ENCODE data around the gene ASB6.
"Not testable (repeated sequence)": the region's sequence is repeated elsewhere in the genome, so short reads cannot be mapped to it uniquely, and the experiment has no call there.

ASB6 gene

GRCh38 chr9:129597355-129598088 is 44.4 kb downstream of the ASB6 start:
- Histone ChIP-seq H3K4me3 (ENCODE audit: low read length) (peak overlapping the region; percentile 70), H3K27ac (ENCODE audit: low read length) (no peak overlapping the region)

GRCh38 chr9:129596541-129597331 is 45.2 kb downstream of the ASB6 start:
- Histone ChIP-seq H3K36me3 (ENCODE audit: insufficient read depth, low read depth, low read length) (no peaks in the 10 kb centered on the region), H3K4me3 (ENCODE audit: low read length) (peak overlapping the region; percentile 84), H3K9me3 (ENCODE audit: insufficient read depth, low read depth, low read length) (no peaks in the 10 kb centered on the region), H3K9ac (ENCODE audit: low read depth, low read length) (peak overlapping the region; percentile 53; the same call in 1 of the 2 replicates), H3K4me1 (ENCODE audit: insufficient read depth, low read length) (peaks cover 10% of the 10 kb centered on the region; the same call in 1 of the 2 replicates), H3K27ac (ENCODE audit: low read length) (no peak overlapping the region), H3K27me3 (ENCODE audit: insufficient read depth, low read length) (peaks cover 47% of the 10 kb centered on the region)

More at GRCh38 chr9:129597355-129598088, 44.4 kb downstream of the ASB6 start:
- H3K4me1 ChIP-seq (ENCODE audit: insufficient read depth, low read length), result peaks cover 10% of the 10 kb centered on the region; the same call in 1 of the 2 replicates
- H3K9me3 ChIP-seq (ENCODE audit: insufficient read depth, low read depth, low read length), result no peaks in the 10 kb centered on the region
- H3K9ac ChIP-seq (ENCODE audit: low read depth, low read length), result peak overlapping the region; percentile 46; the same call in 1 of the 2 replicates
- no peaks in the 10 kb centered on the region for H3K36me3 ChIP-seq (ENCODE audit: insufficient read depth, low read depth, low read length)
- peaks cover 43% of the 10 kb centered on the region for H3K27me3 ChIP-seq (ENCODE audit: insufficient read depth, low read length)

GRCh38 chr9:129595903-129596540 is 45.9 kb downstream of the ASB6 start:
- H3K4me3 ChIP-seq (ENCODE audit: low read length), result peak overlapping the region; percentile 84; the same call in 1 of the 2 replicates
- no peaks in the 10 kb centered on the region for H3K9me3 ChIP-seq (ENCODE audit: insufficient read depth, low read depth, low read length)
- H3K27ac ChIP-seq (ENCODE audit: low read length), result no peak overlapping the region
- no peaks in the 10 kb centered on the region for H3K36me3 ChIP-seq (ENCODE audit: insufficient read depth, low read depth, low read length)
- peaks cover 48% of the 10 kb centered on the region for H3K27me3 ChIP-seq (ENCODE audit: insufficient read depth, low read length)
- H3K9ac ChIP-seq (ENCODE audit: low read depth, low read length), result peak overlapping the region; percentile 53; the same call in 1 of the 2 replicates
- H3K4me1 ChIP-seq (ENCODE audit: insufficient read depth, low read length), result peaks cover 10% of the 10 kb centered on the region; the same call in 1 of the 2 replicates

- H3K36me3 ChIP-seq (ENCODE audit: insufficient read depth, low read depth, low read length), result no peaks in the 10 kb centered on the region
- H3K4me1 ChIP-seq (ENCODE audit: insufficient read depth, low read length), result peaks cover 10% of the 10 kb centered on the region; the same call in 1 of the 2 replicates
- no peak overlapping the region for H3K27ac ChIP-seq (ENCODE audit: low read length)
- H3K4me3 ChIP-seq (ENCODE audit: low read length), result no peak overlapping the region
- no peak overlapping the region for H3K9ac ChIP-seq (ENCODE audit: low read depth, low read length)
- H3K9me3 ChIP-seq (ENCODE audit: insufficient read depth, low read depth, low read length), result no peaks in the 10 kb centered on the region
- H3K27me3 ChIP-seq (ENCODE audit: insufficient read depth, low read length), result peaks cover 55% of the 10 kb centered on the region
Observed at GRCh38 chr9:129595311-129595741, 46.6 kb downstream of the ASB6 start.

GRCh38 chr9:129594632-129595031 is 47.3 kb downstream of the ASB6 start:
- Histone ChIP-seq H3K9me3 (ENCODE audit: insufficient read depth, low read depth, low read length) (no peaks in the 10 kb centered on the region), H3K4me1 (ENCODE audit: insufficient read depth, low read length) (peaks cover 10% of the 10 kb centered on the region; the same call in 1 of the 2 replicates), H3K27me3 (ENCODE audit: insufficient read depth, low read length) (peaks cover 58% of the 10 kb centered on the region), H3K27ac (ENCODE audit: low read length) (no peak overlapping the region), H3K4me3 (ENCODE audit: low read length) (no peak overlapping the region), H3K36me3 (ENCODE audit: insufficient read depth, low read depth, low read length) (no peaks in the 10 kb centered on the region), H3K9ac (ENCODE audit: low read depth, low read length) (no peak overlapping the region)

GRCh38 chr9:129592790-129593189 is 49.2 kb downstream of the ASB6 start:
- peaks cover 56% of the 10 kb centered on the region for H3K27me3 ChIP-seq (ENCODE audit: insufficient read depth, low read length)
- not testable (repeated sequence) for H3K4me1 ChIP-seq (ENCODE audit: insufficient read depth, low read length); H3K9ac ChIP-seq (ENCODE audit: low read depth, low read length); H3K9me3 ChIP-seq (ENCODE audit: insufficient read depth, low read depth, low read length); H3K36me3 ChIP-seq (ENCODE audit: insufficient read depth, low read depth, low read length); H3K4me3 ChIP-seq (ENCODE audit: low read length); H3K27ac ChIP-seq (ENCODE audit: low read length)

- Histone ChIP-seq H3K27ac (ENCODE audit: low read length) (no peak overlapping the region), H3K36me3 (ENCODE audit: insufficient read depth, low read depth, low read length) (no peaks in the 10 kb centered on the region), H3K4me3 (ENCODE audit: low read length) (no peak overlapping the region), H3K27me3 (ENCODE audit: insufficient read depth, low read length) (peaks cover 52% of the 10 kb centered on the region), H3K9ac (ENCODE audit: low read depth, low read length) (no peak overlapping the region), H3K4me1 (ENCODE audit: insufficient read depth, low read length) (peaks cover 5% of the 10 kb centered on the region; the same call in 1 of the 2 replicates), H3K9me3 (ENCODE audit: insufficient read depth, low read depth, low read length) (no peaks in the 10 kb centered on the region)
Observed at GRCh38 chr9:129591916-129592315, 50.0 kb downstream of the ASB6 start.

- no peak overlapping the region for H3K9ac ChIP-seq (ENCODE audit: low read depth, low read length)
- no peaks in the 10 kb centered on the region for H3K36me3 ChIP-seq (ENCODE audit: insufficient read depth, low read depth, low read length)
- H3K27ac ChIP-seq (ENCODE audit: low read length), result no peak overlapping the region
- H3K4me3 ChIP-seq (ENCODE audit: low read length), result no peak overlapping the region
- H3K4me1 ChIP-seq (ENCODE audit: insufficient read depth, low read length), result no peaks in the 10 kb centered on the region; the same call in 1 of the 2 replicates
- no peaks in the 10 kb centered on the region for H3K9me3 ChIP-seq (ENCODE audit: insufficient read depth, low read depth, low read length)
- peaks cover 50% of the 10 kb centered on the region for H3K27me3 ChIP-seq (ENCODE audit: insufficient read depth, low read length)
Observed at GRCh38 chr9:129590466-129590865, 51.5 kb downstream of the ASB6 start.

- no peaks in the 10 kb centered on the region; the same call in 1 of the 2 replicates for H3K4me1 ChIP-seq (ENCODE audit: insufficient read depth, low read length)
- H3K4me3 ChIP-seq (ENCODE audit: low read length), result no peak overlapping the region
Observed at GRCh38 chr9:129587487-129588262, 54.3 kb downstream of the ASB6 start.

GRCh38 chr9:129586685-129587084 is 55.3 kb downstream of the ASB6 start:
- no peaks in the 10 kb centered on the region for H3K36me3 ChIP-seq (ENCODE audit: insufficient read depth, low read depth, low read length)
- no peaks in the 10 kb centered on the region for H3K9me3 ChIP-seq (ENCODE audit: insufficient read depth, low read depth, low read length)
- H3K27ac ChIP-seq (ENCODE audit: low read length), result no peak overlapping the region
- no peak overlapping the region for H3K4me3 ChIP-seq (ENCODE audit: low read length)
- peaks cover 20% of the 10 kb centered on the region for H3K27me3 ChIP-seq (ENCODE audit: insufficient read depth, low read length)
- H3K4me1 ChIP-seq (ENCODE audit: insufficient read depth, low read length), result no peaks in the 10 kb centered on the region; the same call in 1 of the 2 replicates
- no peak overlapping the region for H3K9ac ChIP-seq (ENCODE audit: low read depth, low read length)

More at GRCh38 chr9:129587487-129588262, 54.3 kb downstream of the ASB6 start:
- no peaks in the 10 kb centered on the region for H3K36me3 ChIP-seq (ENCODE audit: insufficient read depth, low read depth, low read length)
- H3K27ac ChIP-seq (ENCODE audit: low read length), result no peak overlapping the region
- peaks cover 24% of the 10 kb centered on the region for H3K27me3 ChIP-seq (ENCODE audit: insufficient read depth, low read length)
- no peaks in the 10 kb centered on the region for H3K9me3 ChIP-seq (ENCODE audit: insufficient read depth, low read depth, low read length)
- no peak overlapping the region for H3K9ac ChIP-seq (ENCODE audit: low read depth, low read length)

- Histone ChIP-seq H3K36me3 (ENCODE audit: insufficient read depth, low read depth, low read length) (no peaks in the 10 kb centered on the region), H3K4me1 (ENCODE audit: insufficient read depth, low read length) (no peaks in the 10 kb centered on the region), H3K9ac (ENCODE audit: low read depth, low read length) (no peak overlapping the region), H3K9me3 (ENCODE audit: insufficient read depth, low read depth, low read length) (no peaks in the 10 kb centered on the region), H3K27me3 (ENCODE audit: insufficient read depth, low read length) (peaks cover 20% of the 10 kb centered on the region), H3K4me3 (ENCODE audit: low read length) (no peak overlapping the region), H3K27ac (ENCODE audit: low read length) (no peak overlapping the region)
Observed at GRCh38 chr9:129586245-129586644, 55.7 kb downstream of the ASB6 start.

Data from iPS-20b (cell line).